HG03039 (cell line): ENCODE measurements around the gene MRPS17.
A peak's percentile ranks its signal among the peaks of the same experiment; 100 is the strongest.
"Not testable (repeated sequence)": the region's sequence is repeated elsewhere in the genome, so short reads cannot be mapped to it uniquely, and the experiment has no call there.

Source experiments
- ATAC-seq: cut with Tn5 transposase; IDR thresholded peaks from one replicate; pipeline ENCODE4 v1.9.1; 2021; ENCODE audit warnings: mild to moderate bottlenecking, moderate library complexity; ENCODE audit not compliant: unreplicated experiment

Gene MRPS17

DNA sequence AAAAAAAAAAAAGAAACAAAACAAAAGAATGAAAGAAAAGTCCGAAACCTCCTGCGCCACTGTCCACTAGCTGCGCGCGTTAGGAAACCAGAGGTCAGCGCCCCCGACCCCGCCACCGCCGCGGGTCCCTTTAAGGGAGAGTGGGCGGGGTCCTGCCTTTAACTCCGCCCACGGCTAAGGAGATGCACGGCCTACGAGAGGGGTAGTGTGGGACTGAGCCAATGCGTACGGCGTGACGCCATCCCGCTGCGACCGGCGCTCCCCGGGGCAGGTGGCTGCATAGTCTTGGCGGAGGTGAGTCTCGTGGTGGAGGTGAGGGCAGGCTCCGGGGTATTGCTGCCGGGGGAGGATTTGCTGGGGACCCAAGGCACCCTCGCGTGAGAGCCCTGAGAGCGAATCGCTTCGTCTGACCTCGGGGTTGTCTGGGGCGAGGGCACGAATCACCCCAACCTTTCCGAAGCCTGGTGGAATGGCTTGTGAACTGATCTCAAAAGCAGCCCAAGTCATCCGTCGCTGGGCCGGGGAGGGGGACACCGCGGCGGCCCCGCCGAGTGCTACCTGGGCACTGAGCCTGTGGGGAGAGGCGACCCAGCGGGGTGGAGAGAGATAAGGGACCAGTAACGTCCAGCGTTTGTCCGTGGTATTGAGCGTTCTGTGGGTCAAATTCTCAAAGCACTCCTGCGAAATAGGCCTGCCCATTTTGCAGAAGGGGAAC lies at the start of gene MRPS17:
MRPS17 (plus strand) TSS at position 241 of the 715 bp plus-strand sequence. CDS start 1,319 bp downstream, outside the sequence.
- ATAC-seq = peak; percentile 100

DNA sequence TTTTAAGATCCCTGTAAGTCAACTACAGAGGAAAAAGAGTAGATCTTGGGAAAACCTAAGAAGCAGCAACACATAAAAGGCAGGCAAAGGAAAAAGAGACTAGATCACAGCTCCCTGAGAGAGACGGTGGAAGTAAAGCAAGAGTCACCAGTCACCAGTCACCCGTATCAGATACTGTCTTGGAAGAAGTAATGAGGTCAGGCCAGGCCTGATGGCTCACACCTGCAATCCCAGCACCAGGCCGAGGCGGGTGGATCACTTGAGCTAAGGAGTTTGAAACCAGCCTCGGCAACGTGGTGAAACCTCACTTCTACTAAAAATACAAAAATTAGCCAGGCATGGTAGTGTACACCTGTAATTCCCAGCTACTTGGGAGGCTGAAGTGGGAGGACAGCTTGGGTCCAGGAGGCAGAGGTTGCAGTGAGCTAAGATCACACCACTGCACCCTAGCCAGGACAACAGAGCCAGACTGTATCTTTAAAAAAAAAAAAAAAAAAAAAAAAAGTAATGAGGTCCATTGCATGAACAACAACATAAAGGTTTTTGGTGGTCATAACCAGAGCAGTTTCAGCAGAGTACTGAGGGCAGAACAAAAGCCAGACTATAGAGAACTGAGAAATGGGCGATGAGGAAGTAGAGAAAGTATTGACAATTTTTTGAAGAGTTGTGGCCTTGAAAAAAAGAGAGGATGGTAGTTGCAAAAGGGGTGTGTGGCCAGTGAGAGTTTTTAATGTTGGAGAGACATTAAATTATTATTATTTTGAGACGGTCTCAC lies 47.5 kb upstream of the MRPS17 start:
- ATAC-seq = peak; percentile 87

GRCh38 chr7:55912748-55913158 lies 38.9 kb upstream of the MRPS17 start:
- no peak for ATAC-seq

GRCh38 chr7:55917771-55918170 lies 33.9 kb upstream of the MRPS17 start:
- no peak for ATAC-seq

GRCh38 chr7:55928006-55928767 lies 23.5 kb upstream of the MRPS17 start:
- no peak for ATAC-seq

DNA sequence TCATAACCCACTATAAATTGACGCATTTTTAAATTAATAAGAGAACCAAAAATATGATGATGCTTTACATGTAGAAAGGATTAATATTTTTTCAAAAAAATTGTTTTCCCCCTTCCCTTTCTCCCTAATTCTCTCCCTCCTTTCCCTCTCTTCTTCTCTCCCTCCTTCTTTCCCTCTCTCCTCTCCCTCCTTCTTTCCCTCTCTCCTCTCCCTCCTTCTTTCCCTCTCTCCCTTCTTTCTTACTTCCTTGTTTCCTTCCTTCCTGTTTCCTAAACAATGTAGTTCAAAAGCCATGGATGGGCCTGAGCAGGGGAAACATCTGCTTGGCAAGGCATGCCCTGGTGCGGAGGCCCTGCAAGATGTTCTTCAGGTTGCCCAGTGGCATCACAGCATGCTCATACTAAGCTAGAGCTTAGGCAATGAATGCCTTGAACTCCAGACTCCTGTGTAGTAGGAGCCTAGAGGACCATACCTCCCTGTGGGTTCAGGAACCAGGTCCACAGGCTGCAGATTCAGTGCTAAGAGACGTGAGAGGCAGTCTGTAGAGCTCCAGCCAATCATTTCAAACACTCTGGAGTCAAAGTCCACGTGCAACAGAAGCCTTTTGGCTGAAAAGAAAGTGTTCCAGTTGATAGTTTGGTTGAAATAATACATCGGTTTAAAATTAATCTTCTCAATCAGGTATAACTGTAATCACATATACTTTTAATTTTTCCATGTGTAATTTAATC lies 20.1 kb upstream of the MRPS17 start:
- no peak for ATAC-seq

DNA sequence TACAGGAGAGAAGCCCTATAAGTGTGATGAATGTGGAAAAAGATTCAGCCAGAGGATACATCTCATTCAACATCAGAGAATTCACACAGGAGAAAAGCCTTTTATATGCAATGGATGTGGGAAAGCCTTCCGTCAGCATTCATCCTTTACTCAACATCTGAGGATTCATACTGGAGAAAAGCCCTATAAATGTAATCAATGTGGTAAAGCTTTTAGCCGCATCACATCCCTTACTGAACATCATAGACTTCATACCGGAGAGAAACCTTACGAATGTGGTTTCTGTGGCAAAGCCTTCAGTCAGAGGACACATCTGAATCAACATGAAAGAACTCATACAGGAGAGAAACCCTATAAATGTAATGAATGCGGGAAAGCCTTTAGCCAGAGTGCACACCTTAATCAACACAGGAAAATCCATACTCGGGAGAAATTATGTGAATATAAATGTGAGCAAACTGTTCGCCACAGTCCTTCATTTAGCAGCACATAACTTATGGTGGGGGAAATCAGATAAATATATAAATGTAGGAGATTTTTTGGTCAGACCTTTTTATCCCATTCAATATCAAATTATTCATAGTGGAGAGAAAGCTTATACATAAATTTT lies 12.1 kb upstream of the MRPS17 start:
- no peak for ATAC-seq

DNA sequence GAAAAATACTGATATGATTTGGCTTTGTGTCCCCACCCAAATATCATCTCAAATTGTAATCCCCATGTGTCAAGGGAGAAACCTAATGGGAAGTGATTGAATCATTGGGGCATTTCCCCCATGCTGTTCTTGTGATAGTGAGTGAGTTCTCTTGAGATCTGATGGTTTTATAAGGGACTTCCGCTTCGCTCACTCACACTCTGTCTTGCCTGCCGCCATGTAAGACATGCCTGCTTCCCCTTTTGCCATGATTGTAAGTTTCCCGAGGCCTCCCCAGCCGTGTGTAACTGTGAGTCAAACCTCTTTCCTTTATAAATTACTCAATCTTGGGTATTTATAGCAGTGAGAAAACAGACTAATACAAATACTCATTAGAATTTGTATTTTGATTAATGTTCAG lies 5.1 kb upstream of the MRPS17 start:
- ATAC-seq = no peak

DNA sequence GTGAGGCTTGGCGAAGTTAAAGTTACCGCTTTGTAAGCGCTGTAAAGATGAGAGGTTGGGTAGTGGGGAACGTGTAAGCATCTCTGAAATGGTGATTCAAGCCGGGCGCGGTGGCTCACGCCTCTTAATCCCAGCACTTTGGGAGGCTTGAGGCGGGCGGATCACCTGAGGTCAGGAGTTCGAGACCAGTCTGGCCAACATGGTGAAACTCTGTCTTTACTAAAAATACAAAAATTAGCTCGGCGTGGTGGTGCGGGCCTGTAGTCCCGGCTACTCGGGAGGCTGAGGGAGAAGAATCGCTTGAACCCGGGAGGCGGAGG lies 635 bp downstream of the MRPS17 start:
- ATAC-seq = not testable (repeated sequence)

- ATAC-seq = no peak
Measured at GRCh38 chr7:55953707-55954475, 2.2 kb downstream of the MRPS17 start.

- ATAC-seq = no peak
Measured at GRCh38 chr7:55957190-55957589, 5.5 kb downstream of the MRPS17 start.

GRCh38 chr7:55962014-55962413 lies 10.3 kb downstream of the MRPS17 start:
- ATAC-seq = no peak

- ATAC-seq = no peak
Measured at GRCh38 chr7:55963584-55964168, 12.0 kb downstream of the MRPS17 start.

DNA sequence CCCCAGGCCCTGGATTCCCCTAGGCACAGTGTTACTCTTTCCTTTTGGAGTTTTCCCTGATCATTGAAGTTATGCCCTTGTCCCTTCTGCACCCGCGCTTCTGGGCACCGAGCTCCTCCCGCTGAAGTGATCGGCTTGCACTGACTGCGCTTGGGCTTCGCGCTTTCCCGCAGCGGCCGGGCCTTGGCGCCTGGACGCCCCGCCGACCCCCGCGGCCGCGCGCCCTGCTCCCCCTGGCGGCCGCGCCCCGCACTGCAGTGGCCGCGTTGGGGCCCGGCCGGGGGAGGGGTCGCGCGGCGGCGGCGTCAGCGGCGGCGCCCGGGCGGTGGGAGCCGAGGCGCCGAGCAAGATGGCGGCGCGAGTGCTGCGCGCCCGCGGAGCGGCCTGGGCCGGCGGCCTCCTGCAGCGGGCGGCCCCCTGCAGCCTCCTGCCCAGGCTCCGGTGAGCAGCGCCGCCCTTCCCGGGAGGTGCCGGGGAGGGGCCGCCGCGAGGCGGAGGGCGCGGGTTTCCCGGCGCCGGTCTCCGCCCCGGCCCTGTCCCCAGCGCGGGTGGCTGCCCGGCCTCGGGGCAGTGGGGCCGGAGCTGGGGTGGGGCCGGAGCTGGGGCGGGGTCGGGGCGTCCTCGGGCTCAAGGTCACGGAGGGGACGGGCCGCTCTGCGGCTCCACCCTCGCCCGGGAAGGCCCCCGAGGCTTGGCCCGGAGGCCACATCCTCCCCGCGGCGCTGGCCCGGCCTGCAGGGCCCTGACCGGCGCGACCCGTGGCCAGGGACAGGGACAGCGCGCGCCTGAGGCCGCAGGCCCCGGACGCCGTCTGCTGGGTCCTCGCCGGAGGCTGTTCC lies 12.8 kb downstream of the MRPS17 start, which contains the start of gene NIPSNAP2:
NIPSNAP2 (plus strand) TSS at position 325 of the 839 bp plus-strand sequence; CDS start at position 350, 25 bp downstream.
- ATAC-seq = peak; percentile 75

GRCh38 chr7:55965100-55965470 lies 13.4 kb downstream of the MRPS17 start:
- no peak for ATAC-seq

- no peak for ATAC-seq
Measured at GRCh38 chr7:55965805-55966421, 14.2 kb downstream of the MRPS17 start.

GRCh38 chr7:55966851-55967250 lies 15.2 kb downstream of the MRPS17 start:
- ATAC-seq = no peak

GRCh38 chr7:55969391-55969790 lies 17.7 kb downstream of the MRPS17 start:
- ATAC-seq = no peak
